Activated B cell treated with CpG ODN at 0.5 μM for 24 hours (primary cell): ENCODE results near the gene PEX12. TPM values are rescaled to one million over a fixed set of nuclear protein-coding genes. Genes with fewer than 3 reads are reported as not detected.

Source experiments
- ATAC-seq: fragments of 200-7000 bp; cut with Tn5 transposase; one replicate; pipeline ENCODE4 v1.10.0; 2021; ENCODE audit warnings: low read depth, mild to moderate bottlenecking, moderate library complexity
- CTCF ChIA-PET: fragments of 350-600 bp; sonication (Branson Sonifier 250); formaldehyde crosslinking; loops from one replicate; lab custom pipeline; 2021; ENCODE audit warnings: antibody characterized with exemption; lab: Charles Lee
- POLR2A ChIA-PET: fragments of 350-600 bp; sonication (Branson Sonifier 250); formaldehyde crosslinking; loops from one replicate; lab custom pipeline; 2021; ENCODE audit warnings: antibody characterized with exemption; lab: Charles Lee
- DNase-seq: peaks from one replicate; pipeline ENCODE4 v3.0.0; 2022
- H3K27ac Mint-ChIP-seq: one replicate; pipeline ENCODE4 v1.8.0; 2020; ENCODE audit warnings: mixed read lengths
- H3K27me3 Mint-ChIP-seq: one replicate; pipeline ENCODE4 v1.8.0; 2021; ENCODE audit warnings: mixed read lengths
- H3K36me3 Mint-ChIP-seq: one replicate; pipeline ENCODE4 v1.8.0; 2021; ENCODE audit warnings: low read depth, mixed read lengths
- H3K4me1 Mint-ChIP-seq: one replicate; pipeline ENCODE4 v1.8.0; 2021; ENCODE audit warnings: mixed read lengths
- H3K4me3 Mint-ChIP-seq: one replicate; pipeline ENCODE4 v1.8.0; 2020; ENCODE audit warnings: mild to moderate bottlenecking, mixed read lengths
- H3K9me3 Mint-ChIP-seq: one replicate; pipeline ENCODE4 v1.8.0; 2020; ENCODE audit warnings: mixed read lengths
- intact Hi-C: fragments of 100-400 bp; cut with micrococcal nuclease; formaldehyde crosslinking; loops from one replicate; pipeline ENCODE4 v1.15.1; 2024
- total RNA-seq: library from RNA; stranded (reverse); gene quantifications from 2 replicates; pipeline ENCODE4 v1.2.3, GENCODE V29; 2022
- TF ChIP-seq, protein P1 (sequence below): fragments of 200-600 bp; IDR thresholded peaks from one replicate; pipeline ENCODE4 v1.8.0; 2022; ENCODE audit warnings: antibody characterized with exemption, mild to moderate bottlenecking

Gene PEX12
- total RNA-seq, 1 donor from 2014 or later: 4.8 TPM

DNA sequence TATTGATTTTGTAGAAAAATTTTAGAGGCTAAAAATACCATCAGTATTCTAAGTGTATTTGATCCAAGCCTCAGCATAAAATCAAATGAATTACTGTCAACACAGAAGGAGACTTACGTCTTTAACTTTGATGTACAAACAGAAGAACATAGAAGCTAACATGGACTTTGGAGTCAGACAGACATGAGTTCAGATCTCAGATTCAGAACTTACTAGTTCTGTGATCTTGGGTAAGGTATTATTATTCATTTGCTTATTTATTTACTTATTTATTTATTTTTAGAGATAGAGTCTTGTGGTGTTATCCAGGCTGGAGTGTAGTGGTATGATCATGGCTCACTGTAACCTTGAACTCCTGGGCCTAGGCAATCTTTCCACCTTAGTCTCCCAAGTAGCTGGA is 36.9 kb downstream of the PEX12 start:
- ATAC-seq (no peak), DNase-seq (no peak)
- Mint-ChIP-seq H3K4me1 (peaks cover 46% of the 10 kb centered on the region), H3K36me3 (no peaks in the 10 kb centered on the region), H3K4me3 (peak overlapping the region; percentile 88), H3K9me3 (no peaks in the 10 kb centered on the region), H3K27me3 (no peaks in the 10 kb centered on the region), H3K27ac (peak overlapping the region; percentile 92)
- POLR2A ChIA-PET: interaction anchor here (1.0 to 3.1 kb wide), 3 partner anchors 35 to 54 kb away, joined by 4 to 22 read pairs (median 5); partner anchors contain the start of gene PEX12
- intact Hi-C loops: loop anchor here (2.0 kb wide), 3 partner anchors 37 to 543 kb away; partner anchors contain the start of genes AP2B1 and PEX12
- TF ChIP-seq, protein P1, sequence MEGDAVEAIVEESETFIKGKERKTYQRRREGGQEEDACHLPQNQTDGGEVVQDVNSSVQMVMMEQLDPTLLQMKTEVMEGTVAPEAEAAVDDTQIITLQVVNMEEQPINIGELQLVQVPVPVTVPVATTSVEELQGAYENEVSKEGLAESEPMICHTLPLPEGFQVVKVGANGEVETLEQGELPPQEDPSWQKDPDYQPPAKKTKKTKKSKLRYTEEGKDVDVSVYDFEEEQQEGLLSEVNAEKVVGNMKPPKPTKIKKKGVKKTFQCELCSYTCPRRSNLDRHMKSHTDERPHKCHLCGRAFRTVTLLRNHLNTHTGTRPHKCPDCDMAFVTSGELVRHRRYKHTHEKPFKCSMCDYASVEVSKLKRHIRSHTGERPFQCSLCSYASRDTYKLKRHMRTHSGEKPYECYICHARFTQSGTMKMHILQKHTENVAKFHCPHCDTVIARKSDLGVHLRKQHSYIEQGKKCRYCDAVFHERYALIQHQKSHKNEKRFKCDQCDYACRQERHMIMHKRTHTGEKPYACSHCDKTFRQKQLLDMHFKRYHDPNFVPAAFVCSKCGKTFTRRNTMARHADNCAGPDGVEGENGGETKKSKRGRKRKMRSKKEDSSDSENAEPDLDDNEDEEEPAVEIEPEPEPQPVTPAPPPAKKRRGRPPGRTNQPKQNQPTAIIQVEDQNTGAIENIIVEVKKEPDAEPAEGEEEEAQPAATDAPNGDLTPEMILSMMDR: no peak
- CTCF ChIA-PET: interaction anchor here (6.1 kb wide), 1 partner anchor 228 kb away, joined by 83 read pairs; no protein-coding TSS in a partner anchor

DNA sequence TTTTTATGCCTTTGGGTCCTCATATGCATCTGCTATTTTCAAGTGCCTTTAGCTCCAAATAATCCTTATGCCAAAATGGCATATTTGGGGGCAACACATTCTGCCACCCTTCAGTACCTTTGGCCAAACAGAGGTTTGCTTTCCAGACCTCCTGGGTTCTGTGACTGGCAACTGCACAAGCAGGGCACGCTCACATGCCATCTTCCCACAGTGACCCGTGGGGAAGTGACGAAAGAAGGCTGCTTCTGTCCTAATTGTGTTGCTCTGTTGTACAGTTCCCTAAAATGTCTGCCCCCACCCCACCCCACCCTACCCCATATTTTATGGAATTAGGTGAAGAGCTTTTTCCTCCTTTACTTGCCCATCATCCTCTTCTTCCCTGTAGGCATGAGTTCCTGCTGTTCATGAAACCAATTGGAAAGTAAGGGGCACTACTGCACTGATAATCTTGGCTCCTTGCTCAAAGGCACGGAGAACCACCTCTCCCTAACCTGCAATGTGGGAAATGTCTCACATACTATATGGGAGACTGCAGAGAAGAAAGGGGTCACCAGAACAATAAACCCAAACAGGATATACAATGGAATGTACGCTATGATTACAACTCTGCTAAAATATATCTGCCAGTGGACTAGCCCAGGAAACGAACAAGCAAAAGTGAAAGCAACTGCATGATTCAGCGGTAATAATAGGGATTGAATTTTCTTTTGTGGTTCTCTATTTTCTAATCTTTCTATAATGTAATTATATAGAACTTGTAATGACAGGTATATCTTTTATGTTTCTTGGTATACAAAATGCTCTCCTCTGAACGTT is 37.6 kb downstream of the PEX12 start:
- DNase-seq (peak; percentile 26), ATAC-seq (peak; percentile 83)
- H3K36me3 Mint-ChIP-seq: no peaks in the 10 kb centered on the region
- CTCF ChIA-PET: interaction anchor here (1.3 to 6.1 kb wide), 2 partner anchors 228 to 1121 kb away, joined by 4 to 83 read pairs; no protein-coding TSS in a partner anchor
- intact Hi-C loops: loop anchor here (2.0 kb wide), 3 partner anchors 38 to 542 kb away; partner anchors contain the start of genes AP2B1 and PEX12
- peak overlapping the region; percentile 88 for H3K4me3 Mint-ChIP-seq
- H3K4me1 Mint-ChIP-seq: peaks cover 43% of the 10 kb centered on the region
- TF ChIP-seq, protein P1: no peak
- POLR2A ChIA-PET: interaction anchor here (1.0 to 3.1 kb wide), 5 partner anchors 27 to 297 kb away, joined by 3 to 22 read pairs (median 4); partner anchors contain the start of genes PEX12 and SLFN5
- peak overlapping the region; percentile 92 for H3K27ac Mint-ChIP-seq
- no peaks in the 10 kb centered on the region for H3K27me3 Mint-ChIP-seq
- H3K9me3 Mint-ChIP-seq: no peaks in the 10 kb centered on the region

DNA sequence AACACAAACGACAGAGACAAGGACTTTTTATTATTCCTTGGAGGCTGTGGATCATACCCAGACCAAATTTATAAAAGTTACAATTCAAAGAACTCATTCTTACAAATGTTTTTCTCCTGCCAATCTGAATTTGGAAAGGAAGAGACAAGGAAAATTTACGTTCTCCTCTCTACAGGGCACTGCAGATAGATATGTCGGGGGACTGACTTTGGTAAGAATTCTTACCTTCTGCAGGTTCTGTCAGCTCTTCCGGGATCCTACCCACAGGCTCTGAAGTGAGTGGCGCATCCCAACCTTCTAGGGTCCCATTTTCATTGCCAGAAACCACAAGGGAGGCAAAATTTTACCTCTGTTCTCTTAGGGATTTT is 38.7 kb downstream of the PEX12 start:
- no peaks in the 10 kb centered on the region for H3K27me3 Mint-ChIP-seq
- H3K36me3 Mint-ChIP-seq: no peaks in the 10 kb centered on the region
- peak overlapping the region; percentile 50 for H3K27ac Mint-ChIP-seq
- H3K9me3 Mint-ChIP-seq: no peaks in the 10 kb centered on the region
- ChIA-PET POLR2A (interaction anchor here (0.5 to 1.1 kb wide), 8 partner anchors 39 to 455 kb away, joined by 3 to 10 read pairs (median 6); partner anchors contain the start of genes PEX12, SLFN13 and SLFN5), CTCF (interaction anchor here (1.0 to 6.1 kb wide), 16 partner anchors 8 to 1120 kb away, joined by 3 to 83 read pairs (median 4); partner anchors contain the start of genes SLFN13 and SLFN5)
- no peak for DNase-seq
- no peak for ATAC-seq
- peak overlapping the region; percentile 67 for H3K4me3 Mint-ChIP-seq
- TF ChIP-seq, protein P1: no peak
- intact Hi-C loops: loop anchor here (1.0 to 10.0 kb wide), 11 partner anchors 39 to 1119 kb away; partner anchors contain the start of genes AP2B1, NLE1, PEX12 and SLFN12
- peaks cover 43% of the 10 kb centered on the region for H3K4me1 Mint-ChIP-seq

DNA sequence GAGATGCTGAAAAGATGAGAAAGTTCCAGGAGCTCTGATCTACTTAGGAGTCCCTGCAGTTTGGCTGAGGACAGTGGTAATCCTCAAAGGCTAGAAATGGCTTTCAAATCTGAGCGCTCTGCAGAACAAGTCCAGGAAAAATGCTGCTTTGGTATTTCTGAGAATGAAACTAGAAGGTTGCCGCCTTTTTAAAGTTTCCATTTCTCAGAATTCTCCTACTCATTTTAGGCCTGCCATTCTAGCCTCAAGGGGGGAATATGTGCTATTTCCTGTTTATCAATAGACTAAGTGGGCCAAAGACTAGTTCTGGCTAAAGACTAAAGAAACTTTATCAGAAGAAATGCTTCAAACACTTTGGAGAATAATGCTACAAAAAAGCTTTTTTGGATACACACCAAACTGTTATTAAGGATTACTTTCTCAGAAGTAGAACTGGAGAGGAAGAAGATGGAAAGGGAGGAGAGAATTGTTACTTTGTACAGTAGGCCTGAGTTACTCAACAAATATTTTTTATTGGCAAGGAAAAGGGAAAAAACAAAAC is 40.7 kb downstream of the PEX12 start, which contains the start of gene SLFN12L:
Gene SLFN12L, minus strand, starts transcription at position 78 of the 541 bp plus-strand sequence. CDS start 15,314 bp downstream, outside the sequence.
- Mint-ChIP-seq H3K9me3 (no peaks in the 10 kb centered on the region), H3K36me3 (no peaks in the 10 kb centered on the region), H3K4me1 (peaks cover 32% of the 10 kb centered on the region), H3K27ac (no peak within 1 kb of the TSS), H3K4me3 (peak within 1 kb of the TSS; percentile 24), H3K27me3 (no peaks in the 10 kb centered on the region)
- ATAC-seq (no peak), DNase-seq (no peak)
- ChIA-PET CTCF (interaction anchor here (0.9 to 6.1 kb wide), 3 partner anchors 50 to 370 kb away, joined by 3 to 83 read pairs (median 3); no protein-coding TSS in a partner anchor), POLR2A (interaction anchor here (0.7 kb wide), 1 partner anchor 169 kb away, joined by 3 read pairs; no protein-coding TSS in a partner anchor)
- intact Hi-C loops: loop anchor here (2.0 to 10.0 kb wide), 3 partner anchors 105 to 1117 kb away; partner anchors contain the start of genes NLE1, SLFN12 and UNC45B
- TF ChIP-seq, protein P1: no peak
